NCI-H2081 treated with DMSO at 0.1 percent for 48 hours (cell line): ENCODE data around the gene GGCT.

Experiments used
- DNase-seq: peaks from one replicate; lab custom pipeline; 2025; lab: John Stamatoyannopoulos, UW

The GGCT gene

GRCh38 chr7:30478349-30479201 is 26.1 kb downstream of the GGCT start, which contains the start of gene NOD1:
Gene NOD1, minus strand, starts transcription at chr7:30478784. Its CDS starts 21,863 bp downstream, at chr7:30456921.
- DNase-seq = peak; percentile 14

DNA sequence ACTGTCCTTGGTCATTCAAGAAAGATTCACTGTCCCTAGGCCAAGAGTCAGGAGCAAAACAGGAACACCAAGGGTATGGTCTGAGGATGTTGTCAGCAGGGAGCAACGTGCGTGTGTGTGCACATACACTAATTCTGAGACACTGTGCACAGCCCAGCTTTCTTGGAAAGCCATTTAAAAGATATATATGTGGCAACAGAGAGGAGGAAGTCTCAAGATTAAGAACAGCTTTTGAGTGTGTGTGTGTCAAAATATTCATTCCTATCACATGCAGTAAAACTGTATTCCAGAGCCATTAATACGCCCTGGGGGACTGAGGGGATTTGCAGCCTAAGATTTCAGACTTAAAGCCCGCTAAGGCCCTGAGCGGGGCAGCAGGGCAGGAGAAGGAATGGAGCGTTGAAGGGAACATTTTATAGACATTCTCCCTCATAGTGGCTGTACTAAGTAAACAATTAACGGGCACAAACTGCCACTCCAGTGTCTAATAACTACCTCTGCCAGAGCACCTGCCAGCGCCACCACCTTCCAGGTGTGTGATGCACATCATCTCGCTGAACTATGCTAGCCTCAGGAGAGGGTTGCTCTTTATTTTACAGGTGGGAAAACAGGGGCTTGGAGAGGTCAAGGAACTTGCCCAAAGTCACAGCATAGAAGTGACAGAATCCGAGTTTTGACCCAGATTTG is 28.0 kb downstream of the GGCT start:
- DNase-seq = peak; percentile 31

GRCh38 chr7:30475580-30475979 is 29.0 kb downstream of the GGCT start:
- DNase-seq = no peak

DNA sequence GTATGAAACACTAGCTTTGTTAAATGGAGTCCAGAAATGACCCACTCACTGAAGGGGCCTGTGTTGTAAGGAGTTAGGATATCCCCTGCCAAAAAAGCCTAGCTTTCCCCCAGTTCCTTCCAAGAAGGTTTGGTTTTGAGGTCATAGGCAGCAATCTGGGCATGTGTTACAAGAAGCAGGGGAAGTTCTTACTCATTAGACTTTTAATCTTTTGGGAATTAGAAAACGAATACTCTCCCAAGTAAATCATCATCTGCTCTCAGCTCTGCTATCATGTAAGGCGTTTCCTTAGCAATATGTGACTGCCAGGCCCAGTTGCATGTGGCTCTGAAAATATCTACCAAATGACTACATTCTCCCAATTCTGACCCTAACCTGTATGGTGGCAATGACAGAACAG is 29.7 kb downstream of the GGCT start:
- DNase-seq = no peak

GRCh38 chr7:30474485-30474884 is 30.1 kb downstream of the GGCT start:
- DNase-seq = no peak

DNA sequence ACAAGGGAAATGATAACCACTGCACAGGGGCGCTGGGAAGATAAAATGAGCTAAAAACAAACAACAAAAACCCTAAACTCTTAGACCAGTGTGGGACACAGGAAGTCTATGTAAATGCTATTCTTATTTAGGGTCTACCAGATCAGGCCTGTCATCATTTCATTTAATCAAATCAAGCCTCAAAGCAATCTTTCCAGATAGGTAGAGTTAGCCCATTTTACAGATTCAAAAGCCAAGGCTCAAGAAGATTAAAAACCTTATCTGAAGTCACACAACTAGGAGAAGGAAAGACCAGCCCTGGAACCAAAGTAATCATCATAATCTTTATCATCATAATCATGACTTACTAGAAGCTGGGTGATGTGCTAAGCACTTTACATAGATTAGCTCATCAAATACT is 30.7 kb downstream of the GGCT start:
- DNase-seq = no peak

- no peak for DNase-seq
Measured at GRCh38 chr7:30472784-30473775, 31.5 kb downstream of the GGCT start.

DNA sequence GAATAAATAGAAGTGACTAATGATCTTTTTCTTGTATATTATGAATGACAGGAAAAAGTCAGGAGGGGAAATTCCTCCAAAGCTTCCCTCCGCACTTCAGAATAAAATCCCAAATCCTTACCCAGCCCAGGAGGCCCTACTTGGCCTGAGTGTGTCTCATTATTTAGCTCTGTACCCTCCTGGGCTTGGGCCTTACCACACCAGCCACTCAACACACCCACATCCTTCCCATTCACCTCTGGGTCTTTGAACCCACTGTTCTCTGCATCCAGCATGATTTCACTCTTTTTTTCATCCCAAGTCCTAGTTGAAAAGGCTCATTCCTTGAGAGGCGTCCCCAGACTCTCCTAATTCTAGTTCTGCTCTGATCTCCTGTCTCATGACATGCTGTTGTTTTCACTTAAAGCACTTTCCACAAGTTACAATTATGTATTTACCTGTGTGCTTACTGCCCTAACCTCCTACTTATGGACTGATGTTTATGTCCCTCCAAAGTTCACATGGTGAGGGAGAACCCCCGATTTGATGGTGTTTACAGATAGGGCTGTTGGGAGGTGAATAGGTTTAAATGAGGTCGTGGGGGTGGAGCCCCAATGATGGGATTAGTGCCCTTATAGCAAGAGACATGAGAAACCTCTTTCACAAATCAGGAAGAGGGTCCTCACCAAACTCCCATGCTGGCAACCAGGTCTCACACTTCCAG is 32.4 kb downstream of the GGCT start:
- DNase-seq = no peak

DNA sequence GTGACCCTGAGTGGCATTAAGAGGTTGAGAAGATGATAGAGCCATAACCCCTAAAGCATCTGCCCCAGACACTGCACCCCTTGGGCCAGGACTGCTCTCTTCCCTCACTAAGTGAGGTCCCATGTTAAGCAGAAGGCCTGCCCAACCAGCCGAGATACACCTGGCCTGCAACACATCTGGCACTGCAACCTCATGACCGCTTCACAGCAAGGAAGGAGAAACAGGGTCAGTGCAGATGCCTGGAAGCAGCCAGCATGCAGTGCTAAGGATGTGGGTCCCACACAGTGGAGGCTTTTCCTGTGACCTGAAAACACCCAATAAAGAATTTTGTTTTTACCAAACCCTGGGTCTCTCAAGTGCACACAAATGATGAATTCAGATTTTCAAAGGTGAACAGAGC is 33.4 kb downstream of the GGCT start:
- no peak for DNase-seq

GRCh38 chr7:30470771-30471170 is 33.9 kb downstream of the GGCT start:
- DNase-seq = no peak

DNA sequence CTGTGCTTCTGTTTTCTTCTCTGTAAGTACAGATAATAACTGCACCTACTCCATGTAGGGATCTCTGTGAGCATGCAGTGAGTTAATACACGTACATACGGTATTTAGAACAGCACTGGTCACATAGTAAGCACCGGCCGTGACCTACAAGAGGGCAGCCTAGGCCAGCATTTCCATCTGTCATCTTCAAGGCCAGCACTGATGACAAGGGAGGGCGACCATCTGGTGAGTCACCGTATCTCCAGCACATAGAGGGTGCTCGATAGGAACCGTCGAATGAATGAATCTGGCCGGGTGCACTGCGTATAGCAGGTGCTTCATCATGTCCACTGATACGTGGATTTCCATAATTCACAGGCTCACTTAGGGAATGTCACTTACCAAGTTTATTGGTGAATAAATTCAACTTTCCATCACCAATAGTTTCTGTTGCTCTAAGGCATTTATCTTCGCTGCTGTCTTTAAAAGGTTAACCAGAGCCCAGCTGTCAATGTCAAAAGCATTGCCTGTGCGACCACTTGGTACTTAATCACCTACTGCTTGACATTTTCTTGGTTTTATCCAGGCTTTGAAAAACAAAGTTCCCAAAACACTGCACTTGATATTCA is 34.4 kb downstream of the GGCT start:
- DNase-seq = no peak

GRCh38 chr7:30469303-30469702 is 35.3 kb downstream of the GGCT start:
- DNase-seq = no peak

DNA sequence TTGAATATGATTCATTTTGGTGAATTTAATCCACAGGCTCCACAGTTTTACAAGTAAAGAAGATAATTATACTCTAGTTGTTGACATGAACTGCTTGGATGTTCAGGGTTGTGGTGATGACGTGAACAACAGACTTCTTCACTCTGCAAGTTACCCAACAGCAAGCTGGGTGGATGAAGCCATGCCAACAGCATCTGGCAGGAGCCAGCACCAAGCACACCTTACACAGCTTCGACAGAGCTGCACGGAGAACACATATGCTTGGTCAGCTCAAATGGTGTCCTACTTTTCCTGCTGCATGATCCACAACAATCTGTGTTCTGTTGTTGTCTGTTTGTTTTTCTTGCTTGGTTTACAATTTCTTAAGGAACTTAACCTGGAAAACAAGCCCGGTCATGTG is 35.8 kb downstream of the GGCT start:
- DNase-seq = no peak

DNA sequence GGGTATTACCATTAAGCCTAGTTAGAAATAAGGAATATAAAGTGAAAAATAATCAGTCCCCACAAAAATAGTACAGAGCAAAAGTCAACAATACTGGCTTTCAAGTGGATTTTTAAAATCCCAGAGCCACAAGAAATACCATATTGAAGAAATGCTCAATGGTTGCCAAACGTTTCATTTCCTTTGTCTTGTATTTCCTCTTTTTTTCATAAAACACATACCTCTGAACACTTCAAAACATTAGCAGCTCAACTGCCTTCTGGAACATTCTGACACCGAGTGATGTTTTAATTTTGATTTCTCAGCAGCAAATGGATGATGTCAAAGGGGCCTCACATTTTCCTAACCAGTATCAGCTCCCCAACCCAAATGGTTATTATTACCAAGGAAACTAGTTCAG is 36.6 kb downstream of the GGCT start:
- no peak for DNase-seq

DNA sequence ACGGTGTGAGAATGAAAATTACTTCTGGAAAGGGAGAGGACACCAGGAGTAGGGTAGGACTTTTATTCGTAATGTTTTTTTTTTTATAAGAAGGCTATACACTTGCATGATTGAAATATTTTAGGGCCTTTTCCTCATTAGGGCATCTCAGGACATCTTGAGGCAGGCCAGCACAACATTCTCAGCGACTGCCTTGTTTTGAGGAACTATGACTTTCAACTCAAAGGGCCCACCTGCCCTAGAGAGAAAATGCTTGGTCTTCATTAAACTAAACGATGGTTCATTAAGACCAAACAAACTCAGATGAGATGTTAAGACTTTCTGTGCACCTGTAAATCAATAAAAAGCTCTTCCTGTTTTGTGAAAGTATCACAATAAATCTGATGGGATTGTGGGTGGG is 37.4 kb downstream of the GGCT start:
- DNase-seq = no peak

- DNase-seq = no peak
Measured at GRCh38 chr7:30466266-30466665, 38.4 kb downstream of the GGCT start.

GRCh38 chr7:30465811-30466180 is 38.8 kb downstream of the GGCT start:
- DNase-seq = no peak

DNA sequence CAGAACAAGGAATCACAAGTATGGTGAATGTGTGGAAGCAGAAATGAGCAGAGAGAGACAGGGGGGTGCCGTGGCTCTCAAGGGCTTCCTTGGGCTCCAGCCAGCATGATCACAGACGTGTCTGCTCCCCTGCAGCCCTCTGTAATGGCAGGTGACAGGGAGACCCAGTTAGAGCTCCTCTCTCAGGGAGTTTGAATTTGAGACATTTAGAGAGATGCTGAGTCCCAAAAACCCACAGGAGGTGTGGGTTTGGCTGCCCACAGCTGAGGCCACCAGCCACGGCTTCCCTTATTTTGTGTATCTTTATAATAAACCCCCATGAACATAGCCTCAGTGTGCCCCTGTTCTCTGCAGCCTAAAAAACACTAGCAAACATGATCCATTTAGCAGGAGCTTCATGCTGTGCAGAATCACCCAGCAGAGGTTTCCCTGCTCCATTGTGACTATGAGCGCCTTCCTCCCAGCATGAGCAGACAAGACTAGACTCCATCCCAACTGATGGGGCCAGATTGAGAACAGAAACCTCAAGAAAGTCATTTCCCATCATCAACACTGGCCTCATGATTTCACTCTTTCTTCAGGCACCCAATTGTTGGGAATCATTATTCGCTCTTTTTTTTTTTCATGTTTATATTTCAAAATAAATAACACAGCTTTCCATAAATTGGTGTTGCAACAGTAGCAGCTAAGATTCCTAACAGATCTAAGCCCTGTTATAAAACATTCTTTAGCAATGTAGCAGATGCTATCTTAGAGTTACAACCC is 39.4 kb downstream of the GGCT start:
- no peak for DNase-seq

DNA sequence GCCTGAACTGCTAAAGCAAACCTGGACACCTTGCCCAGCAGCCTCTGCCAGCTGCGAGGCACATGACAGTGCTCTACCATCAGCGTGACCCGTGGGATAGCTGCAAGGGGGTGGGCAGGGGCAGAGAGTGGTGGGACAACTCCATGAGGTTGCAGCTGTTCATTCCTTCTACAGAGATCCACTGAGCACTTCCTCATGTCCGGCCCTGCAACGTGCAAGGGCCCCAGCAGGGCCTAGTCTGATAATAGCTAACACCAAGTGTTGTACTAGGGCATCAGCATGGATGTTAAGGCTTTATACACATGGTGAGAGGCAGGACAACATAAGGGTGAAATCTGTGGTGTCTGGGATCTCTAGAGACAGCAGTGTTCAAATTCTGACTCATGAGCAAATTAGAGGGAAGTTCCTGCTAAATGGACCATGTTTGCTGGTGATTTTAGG is 40.4 kb downstream of the GGCT start:
- DNase-seq = no peak

DNA sequence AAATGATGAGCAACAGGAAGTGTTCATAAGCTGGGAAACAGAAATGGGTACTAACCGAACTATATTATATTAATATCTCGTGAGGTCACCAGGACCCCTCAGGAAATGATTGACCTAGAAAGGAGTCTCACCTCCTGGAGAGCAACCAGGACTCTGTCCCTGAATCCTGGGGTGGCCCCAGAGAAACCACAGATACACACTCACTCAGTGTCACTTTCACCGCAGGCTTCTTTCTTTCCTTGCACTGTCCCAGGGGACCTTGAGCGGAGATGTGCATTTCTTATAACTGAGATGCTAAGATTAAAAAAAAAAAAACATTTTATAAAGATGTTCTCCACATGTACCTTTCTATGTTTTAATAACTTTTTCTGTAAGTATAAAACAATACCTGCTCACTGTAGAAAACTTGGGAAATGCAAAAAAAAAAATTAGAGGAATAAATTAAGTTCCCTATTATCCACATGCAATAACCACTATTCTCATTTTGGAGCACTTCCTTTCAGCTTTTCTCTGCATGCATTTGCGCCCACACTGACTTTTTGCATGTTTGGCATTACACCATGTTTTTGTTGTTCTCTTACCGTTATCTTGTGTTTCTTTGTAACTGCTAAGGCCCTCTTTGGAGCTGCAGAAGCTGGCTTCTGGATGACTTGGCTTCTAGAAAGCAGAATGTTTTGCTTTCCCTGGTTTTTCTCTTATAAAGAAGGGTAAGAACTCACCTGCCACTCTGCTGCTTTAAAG is 41.1 kb downstream of the GGCT start:
- DNase-seq = no peak
